Activated T-helper 17 cell treated with anti-CD3 and anti-CD28 coated beads, Interleukin-2, amount 50 U/mL, for 72 hours (primary cell): ENCODE measurements around the gene MZF1. TPM values are rescaled to one million over a fixed set of nuclear protein-coding genes. Genes with fewer than 3 reads are reported as not detected.

Experiments used
- ATAC-seq: fragments of 150-1000 bp; cut with Tn5 transposase; replicated peaks from 2 replicates; pipeline ENCODE4 v1.10.0; 2021; ENCODE audit warnings: mild to moderate bottlenecking, moderate library complexity
- H3K27ac Mint-ChIP-seq: one replicate; pipeline ENCODE4 v1.8.0; 2022; ENCODE audit warnings: mixed read lengths
- H3K27me3 Mint-ChIP-seq: one replicate; pipeline ENCODE4 v1.8.0; 2022; ENCODE audit warnings: mixed read lengths
- H3K36me3 Mint-ChIP-seq: one replicate; pipeline ENCODE4 v1.8.0; 2022; ENCODE audit warnings: low read depth, mild to moderate bottlenecking, mixed read lengths
- H3K4me1 Mint-ChIP-seq: one replicate; pipeline ENCODE4 v1.8.0; 2022; ENCODE audit warnings: mixed read lengths
- H3K4me3 Mint-ChIP-seq: one replicate; pipeline ENCODE4 v1.8.0; 2022; ENCODE audit warnings: mild to moderate bottlenecking, mixed read lengths
- H3K9me3 Mint-ChIP-seq: one replicate; pipeline ENCODE4 v1.8.0; 2022; ENCODE audit warnings: mixed read lengths
- total RNA-seq, 2 donors: library from RNA; stranded (reverse); gene quantifications; one replicate each; pipeline ENCODE4 v1.2.3, GENCODE V29; 2022

Gene MZF1
- total RNA-seq, 2 donors from 2014 or later: 26.6 to 57.9 TPM

DNA sequence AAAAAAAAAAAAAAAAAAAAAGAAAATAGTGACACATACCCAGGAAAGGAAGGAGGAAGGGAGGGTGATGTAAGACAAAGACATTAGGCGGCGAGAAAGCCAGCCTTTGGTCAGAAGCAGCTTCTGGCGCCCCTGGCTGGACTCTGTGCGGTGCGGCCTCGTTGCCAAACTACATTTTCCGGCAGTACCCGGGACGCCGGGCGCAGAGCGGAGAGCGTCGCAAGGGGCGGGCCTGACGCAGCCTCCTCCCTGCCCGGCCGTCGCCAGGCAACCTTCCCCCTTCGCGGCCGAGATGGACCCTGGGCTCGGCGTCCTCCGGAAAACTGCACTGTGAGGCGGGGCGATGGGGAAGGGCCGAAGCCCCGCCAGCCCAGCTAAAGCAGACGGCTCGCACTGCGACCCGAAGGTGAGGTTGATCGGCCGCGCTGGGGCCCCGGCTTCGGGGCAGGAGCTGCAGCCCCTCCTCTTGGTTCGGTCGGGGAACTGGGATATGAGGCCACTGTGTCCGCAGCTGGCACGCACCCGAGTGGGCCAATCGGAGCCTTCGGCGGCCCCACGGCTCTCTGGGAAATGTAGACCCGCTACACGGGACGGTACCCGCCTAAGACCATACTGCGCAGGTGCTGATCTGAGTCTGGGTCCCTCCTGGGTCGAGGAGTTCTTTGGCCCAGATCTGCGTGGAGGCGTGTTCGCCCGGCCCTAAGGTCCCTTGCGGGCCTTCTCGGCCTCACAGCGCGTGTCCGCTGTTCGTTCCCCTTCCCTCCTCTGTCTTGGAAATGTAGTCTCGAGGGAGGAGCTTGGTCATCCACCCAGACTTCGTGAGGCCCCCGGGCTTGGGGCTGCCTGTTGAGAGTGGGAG is 2.3 kb upstream of the MZF1 start:
- peaks cover 48% of the 10 kb centered on the region for H3K4me1 Mint-ChIP-seq
- no peaks in the 10 kb centered on the region for H3K27me3 Mint-ChIP-seq
- H3K9me3 Mint-ChIP-seq: no peaks in the 10 kb centered on the region
- H3K27ac Mint-ChIP-seq: peak overlapping the region; percentile 100
- ATAC-seq: peak; percentile 43
- peaks cover 33% of the 10 kb centered on the region for H3K36me3 Mint-ChIP-seq
- peak overlapping the region; percentile 94 for H3K4me3 Mint-ChIP-seq

GRCh38 chr19:58573658-58574164 is 576 bp upstream of the MZF1 start:
- Mint-ChIP-seq H3K9me3 (no peaks in the 10 kb centered on the region), H3K36me3 (peaks cover 48% of the 10 kb centered on the region), H3K27me3 (no peaks in the 10 kb centered on the region), H3K4me3 (peak overlapping the region; percentile 94), H3K27ac (peak overlapping the region; percentile 100), H3K4me1 (peaks cover 42% of the 10 kb centered on the region)
- no peak for ATAC-seq

- H3K36me3 Mint-ChIP-seq: peaks cover 54% of the 10 kb centered on the region
- no peak for ATAC-seq
- H3K9me3 Mint-ChIP-seq: no peaks in the 10 kb centered on the region
- no peaks in the 10 kb centered on the region for H3K27me3 Mint-ChIP-seq
- peak overlapping the region; percentile 94 for H3K4me3 Mint-ChIP-seq
- peaks cover 32% of the 10 kb centered on the region for H3K4me1 Mint-ChIP-seq
- H3K27ac Mint-ChIP-seq: peak overlapping the region; percentile 100
Observed at GRCh38 chr19:58572026-58572817, 913 bp downstream of the MZF1 start.

- no peak for ATAC-seq
- Mint-ChIP-seq H3K27ac (peak overlapping the region; percentile 100), H3K4me3 (peak overlapping the region; percentile 94), H3K9me3 (no peaks in the 10 kb centered on the region), H3K36me3 (peaks cover 57% of the 10 kb centered on the region), H3K27me3 (no peaks in the 10 kb centered on the region), H3K4me1 (peaks cover 32% of the 10 kb centered on the region)
Observed at GRCh38 chr19:58571575-58571947, 1.6 kb downstream of the MZF1 start.

GRCh38 chr19:58570770-58571574 is 2.2 kb downstream of the MZF1 start:
- Mint-ChIP-seq H3K27ac (no peak overlapping the region), H3K27me3 (no peaks in the 10 kb centered on the region), H3K36me3 (peaks cover 63% of the 10 kb centered on the region), H3K9me3 (no peaks in the 10 kb centered on the region), H3K4me3 (peak overlapping the region; percentile 94), H3K4me1 (peaks cover 30% of the 10 kb centered on the region)
- ATAC-seq: no peak

GRCh38 chr19:58569943-58570670 is 3.0 kb downstream of the MZF1 start:
- ATAC-seq: no peak
- Mint-ChIP-seq H3K4me1 (peaks cover 27% of the 10 kb centered on the region), H3K36me3 (peaks cover 65% of the 10 kb centered on the region), H3K4me3 (no peak overlapping the region), H3K27ac (peak overlapping the region; percentile 40), H3K27me3 (no peaks in the 10 kb centered on the region), H3K9me3 (no peaks in the 10 kb centered on the region)

- H3K27me3 Mint-ChIP-seq: no peaks in the 10 kb centered on the region
- no peaks in the 10 kb centered on the region for H3K9me3 Mint-ChIP-seq
- H3K4me3 Mint-ChIP-seq: no peak overlapping the region
- ATAC-seq: no peak
- H3K36me3 Mint-ChIP-seq: peaks cover 65% of the 10 kb centered on the region
- peaks cover 29% of the 10 kb centered on the region for H3K4me1 Mint-ChIP-seq
- H3K27ac Mint-ChIP-seq: peak overlapping the region; percentile 40
Observed at GRCh38 chr19:58569191-58569942, 3.8 kb downstream of the MZF1 start.

DNA sequence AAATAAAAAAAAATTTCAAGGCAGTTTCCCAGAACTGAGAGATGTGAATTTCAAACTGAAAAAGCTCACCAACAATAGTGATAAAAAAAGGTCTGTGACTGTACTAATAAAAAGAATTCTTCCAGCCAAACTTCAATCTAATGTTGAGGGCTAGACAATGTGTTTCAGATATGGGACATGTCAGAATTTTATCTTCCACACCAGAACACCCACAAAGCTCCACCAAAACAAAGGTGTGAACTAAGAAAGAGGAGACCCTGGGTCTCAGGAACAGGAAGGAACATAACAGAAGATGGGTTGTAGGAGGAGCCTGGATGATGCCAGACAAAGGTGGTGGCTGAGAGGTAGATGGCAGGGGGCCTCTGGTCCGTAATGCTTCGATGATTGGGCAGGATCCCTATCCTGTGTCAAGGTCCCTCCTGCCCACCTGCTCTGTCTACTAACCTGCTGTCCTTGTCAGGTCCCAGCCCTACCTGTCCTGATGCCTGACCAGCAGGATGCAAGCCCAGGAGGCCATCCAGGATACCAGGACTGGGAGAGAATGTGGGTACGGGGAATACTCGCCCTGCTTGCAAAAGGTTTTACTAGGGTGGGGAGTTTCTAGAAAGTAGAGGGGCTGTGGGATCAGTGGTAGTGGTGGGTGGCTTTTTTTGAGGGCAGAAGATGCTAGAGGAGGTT is 4.5 kb downstream of the MZF1 start:
- Mint-ChIP-seq H3K27ac (peak overlapping the region; percentile 40), H3K4me1 (peaks cover 30% of the 10 kb centered on the region), H3K36me3 (peaks cover 65% of the 10 kb centered on the region), H3K9me3 (no peaks in the 10 kb centered on the region), H3K4me3 (no peak overlapping the region), H3K27me3 (no peaks in the 10 kb centered on the region)
- no peak for ATAC-seq

DNA sequence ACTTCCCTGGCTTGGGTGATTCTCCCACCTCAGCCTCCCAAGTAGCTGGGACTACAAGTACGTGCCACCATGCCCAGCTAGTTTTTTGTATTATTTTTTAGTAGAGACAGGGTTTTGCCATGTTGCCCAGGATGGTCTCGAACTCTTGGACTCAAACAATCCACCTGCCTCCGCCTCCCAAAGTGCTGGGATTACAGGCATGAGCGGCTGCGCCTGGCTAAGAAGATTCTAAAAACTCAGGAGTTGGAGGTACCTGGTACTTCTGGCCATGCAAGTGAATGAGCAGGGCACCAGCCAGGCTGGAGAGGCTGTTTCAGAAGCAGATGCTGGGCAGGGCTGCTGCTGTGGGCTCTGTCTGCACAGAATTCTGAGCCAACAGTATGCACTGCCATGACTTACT is 6.1 kb downstream of the MZF1 start:
- H3K4me1 Mint-ChIP-seq: peaks cover 21% of the 10 kb centered on the region
- H3K36me3 Mint-ChIP-seq: peaks cover 54% of the 10 kb centered on the region
- H3K27me3 Mint-ChIP-seq: no peaks in the 10 kb centered on the region
- ATAC-seq: no peak
- H3K4me3 Mint-ChIP-seq: no peak overlapping the region
- no peaks in the 10 kb centered on the region for H3K9me3 Mint-ChIP-seq
- no peak overlapping the region for H3K27ac Mint-ChIP-seq

GRCh38 chr19:58563823-58564222 is 9.3 kb downstream of the MZF1 start:
- Mint-ChIP-seq H3K4me3 (peak overlapping the region; percentile 100), H3K36me3 (peaks cover 47% of the 10 kb centered on the region), H3K9me3 (no peaks in the 10 kb centered on the region), H3K4me1 (peaks cover 19% of the 10 kb centered on the region), H3K27ac (no peak overlapping the region), H3K27me3 (no peaks in the 10 kb centered on the region)
- no peak for ATAC-seq

GRCh38 chr19:58563034-58563573 is 10.0 kb downstream of the MZF1 start:
- Mint-ChIP-seq H3K36me3 (peaks cover 46% of the 10 kb centered on the region), H3K4me1 (peaks cover 16% of the 10 kb centered on the region), H3K4me3 (peak overlapping the region; percentile 100), H3K27ac (no peak overlapping the region), H3K27me3 (no peaks in the 10 kb centered on the region), H3K9me3 (no peaks in the 10 kb centered on the region)
- ATAC-seq: no peak

DNA sequence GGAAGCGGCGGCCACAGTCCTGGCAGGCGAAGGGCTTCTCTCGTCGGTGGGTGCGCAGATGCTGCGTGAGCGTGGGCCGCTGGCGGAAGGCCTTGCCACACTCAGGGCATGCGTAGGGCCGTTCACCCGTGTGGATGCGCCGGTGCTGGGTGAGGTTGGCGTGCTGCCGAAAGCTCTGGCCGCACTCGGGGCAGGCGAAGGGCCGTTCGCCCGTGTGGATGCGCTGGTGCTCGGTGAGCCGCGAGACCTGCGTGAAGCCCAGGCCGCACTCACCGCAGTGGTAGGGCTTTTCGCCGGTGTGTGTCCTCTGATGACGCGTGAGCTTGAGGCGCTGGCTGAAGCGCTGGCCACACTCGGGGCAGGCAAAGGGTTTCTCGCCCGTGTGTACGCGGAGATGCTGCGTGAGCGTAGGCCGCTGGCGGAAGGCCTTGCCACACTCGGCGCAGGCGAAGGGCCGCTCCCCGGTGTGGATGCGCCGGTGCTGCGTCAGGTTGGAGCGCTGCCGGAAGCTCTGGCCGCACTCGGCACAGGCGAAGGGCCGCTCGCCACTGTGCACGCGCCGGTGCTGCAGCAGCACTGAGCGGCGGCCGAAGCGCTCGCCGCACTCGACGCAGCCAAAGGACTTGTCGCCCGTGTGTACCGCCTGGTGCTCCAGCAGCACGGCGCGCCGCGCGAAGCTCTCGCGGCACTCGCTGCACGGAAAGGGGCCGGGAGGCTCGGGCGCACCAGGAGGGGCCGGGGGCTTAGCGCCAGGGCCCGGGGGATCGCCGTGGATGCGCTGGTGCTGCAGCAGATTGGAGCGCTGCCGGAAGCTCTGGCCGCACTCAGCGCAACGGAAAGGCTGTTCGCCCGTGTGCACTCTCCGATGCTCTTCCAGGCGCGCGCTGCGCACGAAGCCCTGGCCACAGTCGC is 10.8 kb downstream of the MZF1 start:
- no peak overlapping the region for H3K27ac Mint-ChIP-seq
- H3K4me1 Mint-ChIP-seq: peaks cover 21% of the 10 kb centered on the region
- peak; percentile 16 for ATAC-seq
- H3K27me3 Mint-ChIP-seq: no peaks in the 10 kb centered on the region
- H3K9me3 Mint-ChIP-seq: no peaks in the 10 kb centered on the region
- H3K4me3 Mint-ChIP-seq: peak overlapping the region; percentile 100
- peaks cover 46% of the 10 kb centered on the region for H3K36me3 Mint-ChIP-seq
